ENCODE measurements around the gene FAR1.

- TF ChIP-seq YY1 (IDR thresholded peaks at IDR 0.05; ENCODE audit: insufficient read depth, insufficient read length): no peak
- no peak for TF ChIP-seq ZNF274 (IDR thresholded peaks at IDR 0.05; ENCODE audit: low read depth, low read length)
- no peak for TF ChIP-seq SUZ12 (IDR thresholded peaks at IDR 0.05; ENCODE audit: extremely low read depth, insufficient read depth, insufficient read length)
Observed at GRCh38 chr11:13761716-13762115, 93.2 kb downstream of the FAR1 start.

Data from NT2/D1 (cell line).